BLaER1 treated with 17β-estradiol and CSF1 and Interleukin-3, amounts not matched to agents 10 nM and 100 nM (cell line): ENCODE data around the gene ZNF576.

ENCODE experiments used
- H3K27ac ChIP-seq, 11 experiments: shearing (Covaris generic); formaldehyde crosslinking; 2 replicates each; pipeline ENCODE4 v1.8.1; 2022
- H3K27me3 ChIP-seq, 11 experiments: shearing (Covaris generic); formaldehyde crosslinking; 2 replicates each; pipeline ENCODE4 v1.8.1; 2022
- H3K36me3 ChIP-seq, 11 experiments: shearing (Covaris generic); formaldehyde crosslinking; 2 replicates each; pipeline ENCODE4 v1.8.1; 2022
- H3K4me1 ChIP-seq, 10 experiments: shearing (Covaris generic); formaldehyde crosslinking; 2 replicates each; pipeline ENCODE4 v1.8.1; 2022
- H3K4me2 ChIP-seq, 11 experiments: shearing (Covaris generic); formaldehyde crosslinking; 2 replicates each; pipeline ENCODE4 v1.8.1; 2022
- H3K4me3 ChIP-seq, 10 experiments: shearing (Covaris generic); formaldehyde crosslinking; 2 replicates each; pipeline ENCODE4 v1.8.1; 2022
- H3K9ac ChIP-seq, 11 experiments: shearing (Covaris generic); formaldehyde crosslinking; 2 replicates each; pipeline ENCODE4 v1.8.1; 2022
- H3K9me3 ChIP-seq, 11 experiments: shearing (Covaris generic); formaldehyde crosslinking; replicated peaks in 1 of 11; 2 replicates each; pipeline ENCODE4 v1.8.1; 2022
- H4K20me1 ChIP-seq, 11 experiments: shearing (Covaris generic); formaldehyde crosslinking; 2 replicates each; pipeline ENCODE4 v1.8.1; 2022
- Cebpa-rat ChIP-seq, 11 experiments: shearing (Covaris generic); IDR thresholded peaks; 2 replicates each; pipeline ENCODE4 v1.8.1; 2022

Gene ZNF576

GRCh38 chr19:43555185-43555770 lies 41.1 kb upstream of the ZNF576 start:
- Histone ChIP-seq H3K4me3 (no peak overlapping the region), H3K4me2 (peak overlapping the region in 6 of 11 experiments; percentile 3 to 42 (median 28); a peak in 6 of 22 replicates), H3K27ac (peak overlapping the region in 5 of 11 experiments; percentile 56 to 78 (median 74); a peak in 11 of 22 replicates), H3K4me1 (peaks cover 36 to 65% (median 53%) of the 10 kb centered on the region in 10 experiments), H3K9ac (peak overlapping the region in 8 of 11 experiments; percentile 9 to 71 (median 56); a peak in 8 of 22 replicates), H3K36me3 (peaks cover 64 to 94% (median 77%) of the 10 kb centered on the region in 11 experiments), H3K9me3 (no peaks in the 10 kb centered on the region), H3K27me3 (no peaks in the 10 kb centered on the region), H4K20me1 (peaks cover 0 to 12% (median 0%) of the 10 kb centered on the region in 11 experiments; a peak in 2 of 22 replicates)
- TF ChIP-seq Cebpa-rat (IDR thresholded peaks at IDR 0.05): no peak

GRCh38 chr19:43560687-43561086 lies 35.7 kb upstream of the ZNF576 start:
- H4K20me1 ChIP-seq: no peaks in the 10 kb centered on the region; a peak in 2 of 22 replicates
- peak overlapping the region in 1 of 10 experiments; percentile 9; a peak in 1 of 20 replicates for H3K4me3 ChIP-seq
- TF ChIP-seq Cebpa-rat (IDR thresholded peaks at IDR 0.05): no peak
- H3K4me2 ChIP-seq: peak overlapping the region; percentile 64 to 82 (median 70)
- peaks cover 64 to 91% (median 72%) of the 10 kb centered on the region in 10 experiments for H3K4me1 ChIP-seq
- no peaks in the 10 kb centered on the region for H3K27me3 ChIP-seq
- H3K9ac ChIP-seq: peak overlapping the region; percentile 36 to 84 (median 70); a peak in 18 of 22 replicates
- no peaks in the 10 kb centered on the region; a peak in 1 of 22 replicates for H3K9me3 ChIP-seq
- peak overlapping the region in 10 of 11 experiments; percentile 91 to 98 (median 96); a peak in 20 of 22 replicates for H3K27ac ChIP-seq
- peaks cover 19 to 57% (median 33%) of the 10 kb centered on the region in 11 experiments; a peak in 20 of 22 replicates for H3K36me3 ChIP-seq

DNA sequence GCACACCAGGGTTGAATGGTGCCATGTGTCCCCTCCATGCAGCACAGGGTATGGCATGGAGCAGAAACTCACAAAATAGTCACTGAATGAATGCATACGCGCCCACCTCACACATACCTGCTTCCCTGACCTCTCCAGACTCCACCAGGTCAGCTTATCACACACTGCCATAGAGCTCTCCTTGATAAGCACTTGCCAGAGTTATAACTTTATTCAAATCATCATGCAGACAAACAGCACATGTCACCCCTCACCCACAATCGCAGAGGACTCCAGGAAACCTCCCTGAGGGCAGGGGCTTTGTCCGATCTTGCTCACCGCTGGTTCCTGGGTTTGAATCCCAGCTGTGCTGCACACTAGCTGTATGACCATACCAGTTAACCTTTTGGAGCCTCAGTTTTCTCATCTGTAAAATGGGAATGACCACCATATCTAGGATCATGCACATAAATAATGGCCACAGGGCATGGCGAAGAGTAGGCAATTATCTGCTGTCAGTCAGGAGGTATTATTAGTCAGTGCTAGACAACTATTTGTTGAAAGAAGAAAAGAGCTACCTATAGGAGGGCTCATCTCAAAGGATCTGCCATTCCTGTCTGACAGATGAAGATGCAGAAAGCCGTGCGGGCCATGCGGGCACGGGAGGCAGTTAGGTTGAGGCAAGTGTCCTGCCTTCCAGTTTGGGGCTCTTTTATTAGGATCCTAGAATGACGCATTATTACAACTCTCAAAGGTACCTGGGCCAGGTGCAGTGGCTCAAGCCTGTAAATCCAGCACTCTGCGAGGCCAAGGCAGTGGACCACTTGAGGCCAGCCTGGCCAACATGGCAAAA lies 35.0 kb upstream of the ZNF576 start:
- peaks cover 12 to 51% (median 27%) of the 10 kb centered on the region in 11 experiments; a peak in 20 of 22 replicates for H3K36me3 ChIP-seq
- peak overlapping the region in 2 of 10 experiments; percentile 9 to 25; a peak in 2 of 20 replicates for H3K4me3 ChIP-seq
- H3K9ac ChIP-seq: peak overlapping the region; percentile 36 to 84 (median 74); a peak in 21 of 22 replicates
- H4K20me1 ChIP-seq: no peaks in the 10 kb centered on the region; a peak in 1 of 22 replicates
- no peaks in the 10 kb centered on the region; a peak in 1 of 22 replicates for H3K9me3 ChIP-seq
- peak overlapping the region; percentile 79 to 98 (median 96) for H3K27ac ChIP-seq
- TF ChIP-seq Cebpa-rat (IDR thresholded peaks at IDR 0.05): no peak
- H3K27me3 ChIP-seq: no peaks in the 10 kb centered on the region
- H3K4me2 ChIP-seq: peak overlapping the region; percentile 64 to 82 (median 70)
- H3K4me1 ChIP-seq: peaks cover 70 to 86% (median 77%) of the 10 kb centered on the region in 10 experiments

DNA sequence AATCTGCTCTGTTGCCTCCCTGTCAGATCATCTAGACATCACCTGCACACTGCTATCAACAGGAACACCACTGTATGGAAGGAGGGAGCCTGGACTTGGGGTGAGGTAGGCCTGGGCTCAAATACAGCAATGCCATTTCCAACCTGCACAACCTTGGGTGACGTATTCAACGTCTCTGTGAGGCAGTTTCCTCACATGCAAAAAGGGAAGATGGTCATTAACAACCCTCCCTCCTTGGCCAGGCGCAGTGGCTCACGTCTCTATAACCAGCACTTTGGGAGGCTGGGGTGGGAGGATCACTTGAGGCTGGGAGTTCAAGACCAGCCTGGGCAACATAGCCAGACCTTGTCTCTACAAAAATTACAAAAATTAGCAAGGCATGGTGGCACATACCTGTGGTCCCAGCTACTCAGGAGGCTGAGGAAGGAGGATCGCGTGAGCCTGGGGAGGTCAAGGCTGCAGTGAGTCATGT lies 34.1 kb upstream of the ZNF576 start:
- H3K4me3 ChIP-seq: peak overlapping the region in 5 of 10 experiments; percentile 2 to 28 (median 21); a peak in 5 of 20 replicates
- no peaks in the 10 kb centered on the region for H3K27me3 ChIP-seq
- H4K20me1 ChIP-seq: no peaks in the 10 kb centered on the region; a peak in 1 of 22 replicates
- H3K4me2 ChIP-seq: peak overlapping the region; percentile 64 to 82 (median 70)
- H3K27ac ChIP-seq: peak overlapping the region; percentile 79 to 98 (median 96)
- peaks cover 6 to 43% (median 21%) of the 10 kb centered on the region in 11 experiments; a peak in 19 of 22 replicates for H3K36me3 ChIP-seq
- H3K9me3 ChIP-seq: no peaks in the 10 kb centered on the region; a peak in 1 of 22 replicates
- no peak for TF ChIP-seq Cebpa-rat (IDR thresholded peaks at IDR 0.05)
- H3K9ac ChIP-seq: peak overlapping the region; percentile 53 to 84 (median 74); a peak in 21 of 22 replicates
- peaks cover 76 to 88% (median 82%) of the 10 kb centered on the region in 10 experiments for H3K4me1 ChIP-seq

DNA sequence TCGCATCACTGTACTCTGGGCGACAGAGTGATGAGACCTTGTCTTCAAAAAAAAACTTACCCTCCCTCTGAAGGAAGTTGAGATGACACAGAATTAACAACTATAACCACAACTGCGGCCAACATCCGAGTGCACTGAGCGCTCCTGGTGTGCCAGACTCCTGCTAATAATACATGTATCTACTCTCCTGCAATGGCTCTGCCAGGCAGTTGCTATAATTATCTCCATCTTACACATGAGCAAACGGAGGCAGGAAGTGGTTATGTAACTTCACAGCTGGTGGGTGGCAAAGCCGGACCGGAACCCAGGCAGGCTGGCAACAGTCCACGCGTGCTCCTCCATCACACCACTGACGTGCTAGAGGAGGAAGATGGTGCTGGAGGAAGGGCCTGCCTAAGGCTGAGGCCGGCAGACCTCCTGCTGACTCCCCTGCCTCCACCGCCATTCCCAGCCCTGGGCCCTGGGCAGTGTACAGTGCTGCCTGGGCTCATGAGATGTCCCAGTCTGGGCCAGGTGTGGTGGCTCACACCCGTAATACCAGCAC lies 33.6 kb upstream of the ZNF576 start:
- peak; percentile 50 to 99 (median 95); a peak in 20 of 22 replicates for TF ChIP-seq Cebpa-rat (IDR thresholded peaks at IDR 0.05)
- H3K36me3 ChIP-seq: peaks cover 6 to 42% (median 19%) of the 10 kb centered on the region in 11 experiments; a peak in 19 of 22 replicates
- no peaks in the 10 kb centered on the region; a peak in 1 of 22 replicates for H3K9me3 ChIP-seq
- H3K4me3 ChIP-seq: peak overlapping the region in 2 of 10 experiments; percentile 2 to 50; a peak in 2 of 20 replicates
- peak overlapping the region; percentile 64 to 87 (median 81) for H3K9ac ChIP-seq
- H3K27me3 ChIP-seq: no peaks in the 10 kb centered on the region
- peak overlapping the region; percentile 65 to 88 (median 79) for H3K4me2 ChIP-seq
- peaks cover 71 to 88% (median 83%) of the 10 kb centered on the region in 10 experiments for H3K4me1 ChIP-seq
- H4K20me1 ChIP-seq: no peaks in the 10 kb centered on the region; a peak in 1 of 22 replicates
- H3K27ac ChIP-seq: peak overlapping the region; percentile 79 to 98 (median 96)

DNA sequence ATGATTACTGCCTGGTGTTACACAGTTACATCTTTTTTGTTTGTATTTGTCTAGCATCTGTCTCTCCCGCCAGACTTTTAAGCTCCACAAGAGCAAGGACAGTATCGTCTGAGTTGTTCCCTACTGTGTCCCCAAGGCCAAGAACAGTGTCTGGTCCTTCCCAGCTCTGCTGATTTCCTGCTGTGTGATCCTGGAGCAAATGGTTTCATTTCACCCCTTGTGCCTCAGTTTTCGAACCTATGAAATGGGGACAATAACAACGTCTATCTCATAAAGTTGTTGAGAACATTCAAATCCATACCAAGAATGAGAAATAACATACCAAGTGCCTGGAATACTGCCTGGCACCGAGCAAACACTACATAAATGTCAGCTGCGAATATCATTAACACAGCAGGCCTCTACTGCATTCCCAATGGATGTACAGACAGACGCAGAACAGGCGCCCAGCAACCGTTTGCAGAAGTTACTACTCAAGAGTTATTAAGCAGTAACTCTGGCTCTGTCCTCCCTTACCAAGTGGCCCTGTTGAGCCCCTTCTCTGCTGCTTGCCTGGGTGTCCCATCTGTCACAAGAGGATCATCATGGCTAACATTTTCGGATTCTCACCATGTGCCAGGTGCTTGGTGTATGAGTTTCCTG lies 32.5 kb upstream of the ZNF576 start:
- Histone ChIP-seq H3K27ac (peak overlapping the region; percentile 79 to 98 (median 96)), H3K27me3 (no peaks in the 10 kb centered on the region), H3K4me1 (peaks cover 61 to 84% (median 78%) of the 10 kb centered on the region in 10 experiments), H3K4me3 (peak overlapping the region in 2 of 10 experiments; percentile 21 to 31; a peak in 1 of 20 replicates), H3K9me3 (no peaks in the 10 kb centered on the region; a peak in 1 of 22 replicates), H4K20me1 (no peaks in the 10 kb centered on the region; a peak in 1 of 22 replicates), H3K4me2 (peak overlapping the region; percentile 65 to 88 (median 78)), H3K9ac (peak overlapping the region; percentile 64 to 87 (median 81)), H3K36me3 (peaks cover 0 to 34% (median 12%) of the 10 kb centered on the region in 11 experiments; a peak in 15 of 22 replicates)
- TF ChIP-seq Cebpa-rat (IDR thresholded peaks at IDR 0.05): no peak

- H3K27ac ChIP-seq: peak overlapping the region; percentile 79 to 98 (median 96)
- no peaks in the 10 kb centered on the region; a peak in 1 of 22 replicates for H3K9me3 ChIP-seq
- H3K4me3 ChIP-seq: peak overlapping the region in 2 of 10 experiments; percentile 21 to 23; a peak in 2 of 20 replicates
- H4K20me1 ChIP-seq: no peaks in the 10 kb centered on the region; a peak in 1 of 22 replicates
- H3K27me3 ChIP-seq: no peaks in the 10 kb centered on the region
- peak in 2 of 11 experiments; percentile 47 to 81; a peak in 2 of 22 replicates for TF ChIP-seq Cebpa-rat (IDR thresholded peaks at IDR 0.05)
- peaks cover 59 to 80% (median 77%) of the 10 kb centered on the region in 10 experiments for H3K4me1 ChIP-seq
- H3K36me3 ChIP-seq: peaks cover 0 to 31% (median 8%) of the 10 kb centered on the region in 11 experiments; a peak in 12 of 22 replicates
- peak overlapping the region; percentile 17 to 87 (median 81); a peak in 20 of 22 replicates for H3K9ac ChIP-seq
- H3K4me2 ChIP-seq: peak overlapping the region; percentile 65 to 88 (median 78)
These were observed 31.6 kb upstream of the ZNF576 start for GRCh38 chr19:43564800-43565199.
